Mesodermal cell (in vitro differentiated cells): ENCODE measurements around the gene CCDC198.

Experiments
- H3K27ac ChIP-seq: 2 replicates; pipeline ENCODE4 v1.7.0; 2013; ENCODE audit warnings: mild to moderate bottlenecking, low read depth, low read length, moderate library complexity; ENCODE audit not compliant: severe bottlenecking
- H3K36me3 ChIP-seq: 2 replicates; pipeline ENCODE4 v1.7.1; 2013; ENCODE audit warnings: mild to moderate bottlenecking, low read length, moderate library complexity; ENCODE audit not compliant: control insufficient read depth, insufficient read depth
- H3K4me1 ChIP-seq: one replicate; pipeline ENCODE4 v1.7.1; 2013; ENCODE audit warnings: mild to moderate bottlenecking, low read length; ENCODE audit not compliant: insufficient read depth, control insufficient read depth, poor library complexity, severe bottlenecking
- H3K4me3 ChIP-seq: 2 replicates; pipeline ENCODE4 v1.7.0; 2013; ENCODE audit warnings: low read length, control low read depth, mild to moderate bottlenecking; ENCODE audit not compliant: insufficient read depth, poor library complexity, severe bottlenecking; ENCODE audit errors: extremely low read depth
- H3K9me3 ChIP-seq: 2 replicates; pipeline ENCODE4 v1.7.1; 2013; ENCODE audit warnings: mild to moderate bottlenecking, low read length, moderate library complexity; ENCODE audit not compliant: control insufficient read depth
- WGBS, 2 experiments: methylation state at CpG; one replicate each; pipeline ENCODE4 v1.1.5; 2013; ENCODE audit warnings: missing lambda C conversion rate in 2 of 2; ENCODE audit not compliant: insufficient coverage in 2 of 2; 5-methylcytosine and 5-hydroxymethylcytosine counted together

The CCDC198 gene

GRCh38 chr14:57495416-57495815, 1.8 kb upstream of the CCDC198 start:
- no CpG with 5 or more reads among the region's 2 CpGs for WGBS, 2 experiments
- Histone ChIP-seq H3K27ac (no peak overlapping the region), H3K4me3 (no peak overlapping the region), H3K9me3 (no peaks in the 10 kb centered on the region), H3K4me1 (peaks cover 13% of the 10 kb centered on the region), H3K36me3 (no peaks in the 10 kb centered on the region)

GRCh38 chr14:57492859-57493258, 798 bp downstream of the CCDC198 start:
- H3K27ac ChIP-seq: no peak overlapping the region
- no peak overlapping the region for H3K4me3 ChIP-seq
- peaks cover 13% of the 10 kb centered on the region for H3K4me1 ChIP-seq
- H3K36me3 ChIP-seq: no peaks in the 10 kb centered on the region
- WGBS, 2 experiments: no CpG with 5 or more reads among the region's 2 CpGs
- H3K9me3 ChIP-seq: no peaks in the 10 kb centered on the region

DNA sequence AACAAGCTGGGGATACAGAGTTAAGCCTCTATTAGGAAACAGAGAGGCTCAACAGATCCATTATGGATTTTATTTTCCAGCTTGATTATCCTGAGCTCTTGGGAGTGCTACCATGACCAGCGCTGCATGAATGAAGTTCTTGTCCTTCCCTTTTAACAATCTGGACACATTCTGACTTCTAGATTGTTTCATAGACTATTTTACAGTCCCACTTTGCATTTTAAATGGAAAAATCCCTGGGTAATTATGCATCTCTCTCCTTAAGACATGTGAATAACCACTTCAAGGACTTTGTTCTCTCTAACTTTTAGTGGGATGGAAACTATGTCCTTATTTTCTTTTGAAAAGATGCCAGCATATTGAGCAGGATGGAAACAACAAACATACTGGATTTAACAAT, 2.0 kb downstream of the CCDC198 start:
- H3K4me3 ChIP-seq: no peak overlapping the region

DNA sequence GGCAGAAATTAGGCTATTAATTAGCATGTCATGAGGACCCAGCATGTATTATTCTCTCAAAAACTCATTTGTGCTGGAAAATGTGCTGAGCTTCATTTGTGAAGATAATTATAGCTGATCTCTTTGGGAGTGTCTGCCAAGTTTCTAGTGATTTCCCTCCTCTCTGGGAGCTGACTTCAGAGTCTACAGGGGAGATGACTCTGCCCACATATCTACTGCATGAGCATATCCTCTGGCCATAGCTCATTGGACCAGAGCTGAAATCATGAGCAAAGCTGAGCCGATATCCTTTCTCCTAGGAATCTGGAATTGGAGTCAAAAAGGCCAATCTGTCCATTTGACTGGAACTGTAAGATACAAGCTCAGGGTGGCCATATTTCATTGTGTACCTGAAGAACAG, 5.9 kb downstream of the CCDC198 start:
- no peaks in the 10 kb centered on the region for H3K9me3 ChIP-seq
- no peak overlapping the region for H3K27ac ChIP-seq
- no peak overlapping the region for H3K4me3 ChIP-seq
- WGBS, 2 experiments: 75 to 91% methylated on average over 1 of the region's 1 CpG
- no peaks in the 10 kb centered on the region for H3K36me3 ChIP-seq
- peaks cover 1% of the 10 kb centered on the region for H3K4me1 ChIP-seq

More for the DNA sequence above, 2.0 kb downstream of the CCDC198 start:
- 80 to 91% methylated on average over 1 of the region's 1 CpG for WGBS, 2 experiments
- Histone ChIP-seq H3K9me3 (no peaks in the 10 kb centered on the region), H3K4me1 (peaks cover 13% of the 10 kb centered on the region), H3K36me3 (no peaks in the 10 kb centered on the region), H3K27ac (no peak overlapping the region)

DNA sequence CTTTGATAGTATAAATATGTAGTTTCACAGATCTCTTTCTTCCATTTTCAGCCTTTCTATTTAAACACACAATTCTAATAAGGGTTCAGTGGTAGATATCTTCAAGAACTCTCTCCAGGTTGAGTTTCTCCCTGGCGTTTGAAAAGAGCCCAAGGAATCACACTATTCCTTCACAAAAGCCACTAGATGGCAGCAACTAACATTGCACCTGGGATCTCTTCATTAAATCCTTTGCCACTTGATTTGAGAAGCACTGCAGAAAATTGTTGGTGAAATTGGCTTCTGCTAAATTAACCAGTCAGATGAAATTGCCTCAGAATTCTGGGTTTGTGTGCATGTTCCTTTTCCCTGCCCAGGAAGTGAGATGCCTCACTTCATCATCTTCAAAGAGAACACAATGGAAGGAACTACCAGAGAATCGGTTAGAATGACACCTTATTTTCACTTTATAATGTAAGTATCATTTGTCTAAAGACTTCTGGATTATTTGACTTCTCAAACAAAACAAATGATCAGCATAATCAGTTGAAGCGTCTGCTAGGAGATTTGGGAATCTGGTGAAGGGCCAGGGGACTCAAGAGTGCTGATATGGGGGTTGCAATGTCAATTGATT, 6.8 kb downstream of the CCDC198 start:
- WGBS, 2 experiments: 21 to 40% methylated on average over 2 of the region's 3 CpGs
- H3K4me1 ChIP-seq: no peaks in the 10 kb centered on the region
- H3K4me3 ChIP-seq: no peak overlapping the region
- H3K27ac ChIP-seq: no peak overlapping the region
- no peaks in the 10 kb centered on the region for H3K9me3 ChIP-seq
- no peaks in the 10 kb centered on the region for H3K36me3 ChIP-seq

GRCh38 chr14:57485635-57486034, 8.0 kb downstream of the CCDC198 start:
- Histone ChIP-seq H3K4me1 (no peaks in the 10 kb centered on the region), H3K4me3 (no peak overlapping the region), H3K36me3 (no peaks in the 10 kb centered on the region), H3K27ac (no peak overlapping the region), H3K9me3 (no peaks in the 10 kb centered on the region)

DNA sequence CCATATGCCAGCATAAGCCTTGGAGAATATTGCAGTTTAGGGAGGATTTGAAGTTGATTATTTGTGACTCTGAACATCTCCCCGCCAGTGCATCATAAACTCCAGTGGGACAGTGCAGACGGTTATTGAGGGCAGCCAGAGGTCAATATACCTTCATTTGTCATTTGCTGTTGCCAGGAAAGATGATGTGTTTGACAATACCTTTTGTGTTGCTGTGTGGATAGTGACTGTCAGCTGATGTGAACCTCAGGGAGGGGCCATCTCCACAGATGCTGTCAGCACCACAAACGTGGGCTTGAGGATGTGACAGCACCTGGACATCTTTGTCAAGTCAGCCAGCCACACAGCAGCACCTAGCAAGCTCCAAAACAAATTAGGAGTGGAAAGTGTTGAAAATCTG, 11.5 kb downstream of the CCDC198 start:
- Histone ChIP-seq H3K4me3 (no peak overlapping the region), H3K9me3 (no peaks in the 10 kb centered on the region), H3K36me3 (no peaks in the 10 kb centered on the region), H3K27ac (no peak overlapping the region), H3K4me1 (no peaks in the 10 kb centered on the region)
- WGBS, 2 experiments: 77 to 85% methylated on average over 2 of the region's 3 CpGs

DNA sequence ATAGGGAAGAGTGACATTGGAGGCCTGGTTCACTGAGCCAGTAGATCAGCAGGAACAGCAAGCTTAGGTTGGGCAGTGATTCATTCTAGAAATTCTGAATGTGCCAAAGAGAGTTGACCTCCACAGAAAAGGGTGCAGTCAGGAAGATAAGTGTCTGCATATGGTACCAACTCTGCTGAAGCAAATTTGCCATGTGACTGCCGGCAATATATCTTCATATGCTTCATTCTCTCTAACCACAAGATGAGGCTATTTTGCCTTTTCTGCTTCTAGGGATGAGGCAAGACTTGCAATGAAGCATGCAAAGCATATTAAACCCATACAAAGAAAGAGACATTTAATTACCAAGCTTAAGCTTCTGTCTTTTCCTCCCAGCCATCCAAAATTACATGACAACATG, 13.6 kb downstream of the CCDC198 start:
- Histone ChIP-seq H3K27ac (no peak overlapping the region), H3K4me3 (no peak overlapping the region), H3K9me3 (no peaks in the 10 kb centered on the region), H3K36me3 (no peaks in the 10 kb centered on the region), H3K4me1 (no peaks in the 10 kb centered on the region)
- WGBS, 2 experiments: 100% methylated on average over 1 of the region's 1 CpG; no CpG with 5 or more reads in 1 of the 2 experiments

DNA sequence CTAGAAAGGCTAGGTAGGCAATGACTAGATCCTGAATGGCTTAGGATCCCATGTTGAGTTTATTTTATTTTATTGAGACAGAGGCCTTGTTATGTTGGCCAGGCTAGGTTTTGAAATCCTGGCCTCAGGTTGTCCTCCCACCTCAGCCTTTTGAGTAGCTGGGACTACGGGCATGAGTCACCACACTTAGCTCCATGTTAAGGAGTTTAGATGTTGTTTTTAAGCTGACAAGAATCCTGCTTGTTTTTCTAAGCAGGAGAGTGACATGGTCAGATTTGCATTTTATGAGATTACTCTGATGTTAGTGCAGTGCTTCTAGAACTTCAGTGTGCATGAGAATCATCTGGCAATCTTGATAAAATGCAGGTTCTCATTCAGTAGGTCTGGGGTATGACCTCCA, 14.5 kb downstream of the CCDC198 start:
- Histone ChIP-seq H3K36me3 (no peaks in the 10 kb centered on the region), H3K4me1 (no peaks in the 10 kb centered on the region), H3K9me3 (no peaks in the 10 kb centered on the region), H3K4me3 (no peak overlapping the region), H3K27ac (no peak overlapping the region)
- 80% methylated on average over 1 of the region's 1 CpG; no CpG with 5 or more reads in 1 of the 2 experiments for WGBS, 2 experiments

GRCh38 chr14:57478050-57478449, 15.6 kb downstream of the CCDC198 start:
- Histone ChIP-seq H3K9me3 (no peaks in the 10 kb centered on the region), H3K27ac (no peak overlapping the region), H3K4me1 (no peaks in the 10 kb centered on the region), H3K36me3 (no peaks in the 10 kb centered on the region), H3K4me3 (no peak overlapping the region)
- WGBS, 2 experiments: no CpG with 5 or more reads among the region's 2 CpGs

DNA sequence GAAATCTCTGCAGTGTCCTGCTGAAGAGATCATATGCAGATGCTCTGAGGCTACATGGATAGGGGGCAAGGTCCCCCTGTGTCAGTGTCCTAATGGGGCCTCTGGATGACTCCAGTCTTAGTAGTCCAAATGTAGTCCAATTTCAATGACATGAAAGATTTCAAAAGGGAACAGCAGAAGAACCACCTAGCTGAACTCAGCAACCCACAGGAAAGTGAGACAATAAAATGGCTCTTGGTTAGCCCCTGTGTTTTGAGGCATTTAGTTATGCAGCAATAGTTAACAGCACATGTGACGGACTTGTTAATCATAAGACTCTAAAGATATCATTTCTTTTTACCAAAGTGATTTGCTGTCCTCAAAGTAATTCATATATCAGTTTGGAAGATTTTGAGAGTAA, 22.7 kb downstream of the CCDC198 start:
- WGBS, 2 experiments: no CpG with 5 or more reads among the region's 1 CpG
- Histone ChIP-seq H3K27ac (no peak overlapping the region), H3K36me3 (no peaks in the 10 kb centered on the region), H3K4me1 (no peaks in the 10 kb centered on the region), H3K4me3 (no peak overlapping the region), H3K9me3 (peaks cover 5% of the 10 kb centered on the region)
